GM23338 (cell line): ENCODE results near the gene ZNF444. TPM values are rescaled to one million over a fixed set of nuclear protein-coding genes. Genes with fewer than 3 reads are reported as not detected.

Experiments
- ATAC-seq: fragments of 200-7000 bp; cut with Tn5 transposase; 3 replicates; pipeline ENCODE4 v1.9.1; 2020
- DNase-seq: peaks from one replicate; pipeline ENCODE4 v3.0.0-alpha.2; 2015; ENCODE audit warnings: low spot score
- H2AFZ ChIP-seq: fragments of 200-600 bp; sonication (generic); 2 replicates; pipeline ENCODE4 v1.8.0; 2016; ENCODE audit warnings: antibody characterized with exemption, mild to moderate bottlenecking, moderate library complexity
- H3F3A ChIP-seq: fragments of 200-600 bp; sonication (generic); replicated peaks from 2 replicates; pipeline ENCODE4 v1.8.0; 2017; ENCODE audit warnings: antibody characterized with exemption, mixed run types, low read depth
- H3K27ac ChIP-seq: fragments of 200-600 bp; sonication (generic); 2 replicates; pipeline ENCODE4 v1.6.1; 2016; ENCODE audit warnings: low read depth
- H3K27me3 ChIP-seq: fragments of 200-600 bp; sonication (generic); 2 replicates; pipeline ENCODE4 v1.8.0; 2016; ENCODE audit warnings: mild to moderate bottlenecking, mixed run types, moderate library complexity; ENCODE audit not compliant: insufficient read depth
- H3K36me3 ChIP-seq: fragments of 200-600 bp; sonication (generic); 2 replicates; pipeline ENCODE4 v1.8.0; 2016; ENCODE audit warnings: mild to moderate bottlenecking; ENCODE audit not compliant: insufficient read depth
- H3K4me1 ChIP-seq: fragments of 200-600 bp; sonication (generic); 2 replicates; pipeline ENCODE4 v1.8.0; 2016; ENCODE audit warnings: mild to moderate bottlenecking, moderate library complexity; ENCODE audit not compliant: insufficient read depth
- H3K4me2 ChIP-seq: fragments of 200-600 bp; sonication (generic); 2 replicates; pipeline ENCODE4 v1.7.1; 2017; ENCODE audit warnings: mixed run types
- H3K4me3 ChIP-seq: fragments of 200-600 bp; sonication (generic); 2 replicates; pipeline ENCODE4 v1.6.1; 2016; ENCODE audit warnings: mixed run types
- H3K79me2 ChIP-seq: fragments of 200-600 bp; sonication (generic); replicated peaks from 2 replicates; pipeline ENCODE4 v1.8.0; 2017; ENCODE audit warnings: mild to moderate bottlenecking; ENCODE audit not compliant: insufficient read depth
- H3K9me2 ChIP-seq: fragments of 200-600 bp; sonication (generic); 2 replicates; pipeline ENCODE4 v1.8.0; 2017; ENCODE audit not compliant: insufficient read depth
- H4K20me1 ChIP-seq: fragments of 200-600 bp; sonication (generic); replicated peaks from 2 replicates; pipeline ENCODE4 v1.8.0; 2017; ENCODE audit warnings: mild to moderate bottlenecking; ENCODE audit not compliant: insufficient read depth
- H3K27ac Mint-ChIP-seq: 2 replicates; pipeline ENCODE4 v1.8.0; 2020; ENCODE audit warnings: inconsistent platforms, mild to moderate bottlenecking, moderate library complexity, mixed read lengths
- H3K27me3 Mint-ChIP-seq: 3 replicates; pipeline ENCODE4 v1.8.0; 2022; ENCODE audit warnings: low read depth, mild to moderate bottlenecking, moderate library complexity, mixed read lengths, inconsistent platforms; ENCODE audit not compliant: insufficient read depth, poor library complexity
- H3K36me3 Mint-ChIP-seq: 3 replicates; pipeline ENCODE4 v1.8.0; 2021; ENCODE audit warnings: low read depth, mild to moderate bottlenecking, inconsistent platforms, moderate library complexity, mixed read lengths
- H3K4me1 Mint-ChIP-seq: 3 replicates; pipeline ENCODE4 v1.8.0; 2020; ENCODE audit warnings: mild to moderate bottlenecking, inconsistent platforms, mixed read lengths
- H3K4me3 Mint-ChIP-seq: 3 replicates; pipeline ENCODE4 v1.8.0; 2021; ENCODE audit warnings: moderate library complexity, mild to moderate bottlenecking, inconsistent platforms, mixed read lengths
- H3K9me3 Mint-ChIP-seq: 3 replicates; pipeline ENCODE4 v1.8.0; 2020; ENCODE audit warnings: moderate library complexity, mild to moderate bottlenecking, inconsistent platforms, mixed read lengths
- CREB1 ChIP-seq: fragments of 250-450 bp; sonication (Bioruptor Pico); IDR thresholded peaks from 2 replicates; pipeline ENCODE4 v1.5.0; 2020; ENCODE audit warnings: low read depth, mild to moderate bottlenecking, moderate library complexity
- CTCF ChIP-seq, 2 experiments: fragments of 200-600 bp in 1 of 2; sonication (generic) in 1 of 2; conservative IDR thresholded peaks; 2 replicates each; pipeline versions ENCODE4 v1.5.1 to v1.6.1; 2016 to 2017; ENCODE audit warnings: antibody characterized with exemption in 2 of 2, low read depth in 2 of 2, mild to moderate bottlenecking in 2 of 2, moderate library complexity in 1 of 2
- EZH2 ChIP-seq: fragments of 200-600 bp; sonication (generic); IDR thresholded peaks from one replicate; pipeline ENCODE4 v1.8.0; 2017; ENCODE audit warnings: antibody characterized with exemption, mild to moderate bottlenecking, low read depth; ENCODE audit not compliant: unreplicated experiment
- JUNB ChIP-seq: IDR thresholded peaks from one replicate; pipeline ENCODE4 v1.6.1; 2016; ENCODE audit warnings: antibody characterized with exemption; ENCODE audit not compliant: unreplicated experiment
- NANOG ChIP-seq: IDR thresholded peaks from 2 replicates; pipeline ENCODE4 v1.6.1; 2016; ENCODE audit warnings: antibody characterized with exemption, borderline replicate concordance
- REST ChIP-seq: IDR thresholded peaks from one replicate; pipeline ENCODE4 v1.6.1; 2018; ENCODE audit warnings: antibody characterized with exemption; ENCODE audit not compliant: unreplicated experiment
- ZNF114 ChIP-seq: fragments of 250-450 bp; sonication (Bioruptor Pico); IDR thresholded peaks from 2 replicates; pipeline ENCODE4 v1.5.0; 2020; ENCODE audit warnings: mild to moderate bottlenecking, moderate library complexity
- ZNF462 ChIP-seq: fragments of 250-450 bp; sonication (Bioruptor Pico); IDR thresholded peaks from 2 replicates; pipeline ENCODE4 v1.5.0; 2020; ENCODE audit warnings: mild to moderate bottlenecking, moderate library complexity
- polyA plus RNA-seq: library from polyadenylated mRNA; unstranded; fragments of >200 nt; fragmentation: Nextera tagmentation; extraction: Ambion mirVana; gene quantifications from 2 replicates; pipeline ENCODE4 v1.2.1, GENCODE V29; 2016
- total RNA-seq: library from RNA; depleted of rRNA; stranded (reverse); fragments of >200 nt; shearing (Covaris generic); gene quantifications from 2 replicates; pipeline ENCODE4 v1.2.3, GENCODE V29; 2014

Gene ZNF444
- total and polyA plus RNA-seq, 2 experiments from 2014 or later: 25.1 to 58.5 TPM

GRCh38 chr19:56098731-56099568 is 42.1 kb upstream of the ZNF444 start:
- Histone ChIP-seq H3K9me2 (no peaks in the 10 kb centered on the region), H3K36me3 (peaks cover 4% of the 10 kb centered on the region; the same call in 1 of the 2 replicates), H3K27me3 (no peaks in the 10 kb centered on the region), H2AFZ (no peak overlapping the region), H3K27ac (no peak overlapping the region), H3K4me3 (no peak overlapping the region), H3K4me1 (no peaks in the 10 kb centered on the region), H3F3A (no peaks in the 10 kb centered on the region), H3K4me2 (no peak overlapping the region), H4K20me1 (peaks cover 7% of the 10 kb centered on the region), H3K79me2 (peaks cover 68% of the 10 kb centered on the region)
- Mint-ChIP-seq H3K27me3 (peaks cover 7% of the 10 kb centered on the region), H3K36me3 (peaks cover 40% of the 10 kb centered on the region), H3K4me3 (no peak overlapping the region), H3K4me1 (no peaks in the 10 kb centered on the region; the same call in 2 of the 3 replicates), H3K9me3 (no peaks in the 10 kb centered on the region; the same call in none of the 3 replicates), H3K27ac (no peak overlapping the region)
- DNase-seq: no peak
- no peak for ATAC-seq
- TF ChIP-seq ZNF462 (CRISPR knock-in tag): no peak
- no peak for TF ChIP-seq NANOG
- TF ChIP-seq CREB1 (CRISPR knock-in tag): no peak
- TF ChIP-seq JUNB: no peak
- TF ChIP-seq CTCF (conservative IDR thresholded peaks at IDR 0.05; ENCODE audit: low read depth in 2 of 2): no peak
- no peak for TF ChIP-seq REST
- no peak for TF ChIP-seq ZNF114 (CRISPR knock-in tag)
- no peak for TF ChIP-seq EZH2
